HG03064 (cell line): ENCODE measurements around the gene MRPS10.
"Not testable (repeated sequence)": the region's sequence is repeated elsewhere in the genome, so short reads cannot be mapped to it uniquely, and the experiment has no call there.

Source experiments
- ATAC-seq: cut with Tn5 transposase; IDR thresholded peaks from one replicate; pipeline ENCODE4 v1.9.1; 2021; ENCODE audit warnings: low read depth; ENCODE audit not compliant: unreplicated experiment

MRPS10 gene

GRCh38 chr6:42216495-42216894, 1.2 kb downstream of the MRPS10 start:
- ATAC-seq, result not testable (repeated sequence)

- ATAC-seq, result no peak
Measured at GRCh38 chr6:42212442-42212841, 5.2 kb downstream of the MRPS10 start.

- ATAC-seq, result no peak
Measured at GRCh38 chr6:42211726-42212125, 5.9 kb downstream of the MRPS10 start.

GRCh38 chr6:42210551-42210950, 7.1 kb downstream of the MRPS10 start:
- ATAC-seq, result no peak

- ATAC-seq, result not testable (repeated sequence)
Measured at GRCh38 chr6:42207559-42207958, 10.1 kb downstream of the MRPS10 start.

- ATAC-seq, result no peak
Measured at GRCh38 chr6:42204768-42205282, 12.8 kb downstream of the MRPS10 start.

- ATAC-seq, result no peak
Measured at GRCh38 chr6:42203183-42203582, 14.5 kb downstream of the MRPS10 start.

GRCh38 chr6:42202131-42202915, 15.3 kb downstream of the MRPS10 start:
- not testable (repeated sequence) for ATAC-seq

GRCh38 chr6:42201382-42201781, 16.3 kb downstream of the MRPS10 start:
- no peak for ATAC-seq

GRCh38 chr6:42200035-42200434, 17.6 kb downstream of the MRPS10 start:
- no peak for ATAC-seq

DNA sequence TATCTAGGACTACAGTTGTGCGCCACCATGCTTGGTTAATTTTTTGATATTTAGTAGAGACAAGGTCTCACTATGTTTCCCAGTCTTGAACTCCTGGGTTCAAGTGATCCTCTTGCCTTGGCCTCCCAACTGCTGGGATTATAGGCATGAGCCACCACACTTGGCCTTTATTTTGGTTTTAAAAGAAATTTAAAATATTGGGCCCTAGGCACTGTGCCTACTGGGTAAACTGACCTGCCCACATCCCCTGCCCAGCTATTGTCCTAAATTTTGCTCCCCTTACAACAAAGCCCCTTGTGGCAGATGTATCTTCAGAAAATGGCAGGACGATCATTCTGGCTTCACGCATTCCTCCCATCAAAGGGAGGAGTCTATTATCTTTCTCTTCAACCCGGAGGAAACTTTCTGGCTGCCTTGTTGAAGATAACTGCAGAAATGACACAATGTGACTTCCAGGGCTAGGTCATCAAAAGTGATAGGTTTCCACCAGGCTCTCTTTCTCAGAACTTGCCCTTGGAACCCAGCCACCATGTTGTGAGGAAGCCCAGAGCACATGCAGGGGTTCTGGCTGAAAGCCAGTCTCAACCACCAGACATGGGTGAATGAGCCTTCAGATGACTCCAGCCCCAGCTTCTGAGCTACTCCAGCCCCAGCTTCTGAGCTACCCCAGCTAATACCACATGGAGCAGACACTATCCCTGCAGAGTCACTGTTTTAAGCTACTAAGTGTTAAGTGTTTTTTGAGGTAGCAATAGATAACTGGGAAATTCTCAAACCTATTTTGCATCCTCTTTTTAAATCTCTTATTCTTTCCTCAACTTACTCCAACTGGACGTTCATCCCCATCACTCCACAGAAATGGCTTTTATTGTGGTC, 18.3 kb downstream of the MRPS10 start:
- ATAC-seq, result no peak

DNA sequence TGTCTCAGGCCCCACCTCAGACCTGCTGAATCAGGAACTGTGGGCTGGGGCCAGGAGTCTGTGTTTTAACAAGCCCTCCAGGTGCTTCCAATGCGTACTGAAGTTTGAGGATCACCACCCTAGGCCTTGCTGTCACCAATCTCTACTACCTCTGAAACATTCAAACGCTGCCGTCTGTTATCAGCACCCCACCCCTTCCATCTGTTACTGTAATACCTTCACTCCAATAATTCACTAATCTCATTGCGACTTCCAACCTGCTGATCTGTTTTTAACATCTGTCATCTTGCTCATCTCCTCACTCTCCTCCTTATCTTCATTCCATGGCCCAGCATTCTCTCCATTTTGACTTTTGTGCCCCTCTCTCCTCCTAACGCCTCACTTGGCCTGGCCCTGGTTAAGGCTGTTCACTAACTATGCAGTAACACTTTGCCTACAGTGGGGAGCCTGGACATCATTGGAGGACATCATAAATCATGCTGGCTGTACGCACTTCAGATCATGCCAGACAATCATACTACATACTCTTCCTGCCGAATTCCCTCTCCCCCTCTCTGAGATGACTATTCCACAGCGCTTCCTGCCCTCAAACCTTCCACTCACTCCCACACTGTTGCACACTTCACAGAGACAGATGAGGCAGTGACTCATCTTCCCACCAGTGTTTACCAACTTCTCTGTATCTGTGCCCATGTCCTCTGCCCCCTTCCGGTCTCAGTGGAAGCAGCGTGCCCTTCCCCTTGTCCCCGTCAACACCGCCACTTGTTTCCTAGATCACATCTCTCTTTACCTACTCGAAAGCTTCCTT, 19.9 kb downstream of the MRPS10 start:
- ATAC-seq, result no peak

- no peak for ATAC-seq
Measured at GRCh38 chr6:42195415-42195814, 22.2 kb downstream of the MRPS10 start.

DNA sequence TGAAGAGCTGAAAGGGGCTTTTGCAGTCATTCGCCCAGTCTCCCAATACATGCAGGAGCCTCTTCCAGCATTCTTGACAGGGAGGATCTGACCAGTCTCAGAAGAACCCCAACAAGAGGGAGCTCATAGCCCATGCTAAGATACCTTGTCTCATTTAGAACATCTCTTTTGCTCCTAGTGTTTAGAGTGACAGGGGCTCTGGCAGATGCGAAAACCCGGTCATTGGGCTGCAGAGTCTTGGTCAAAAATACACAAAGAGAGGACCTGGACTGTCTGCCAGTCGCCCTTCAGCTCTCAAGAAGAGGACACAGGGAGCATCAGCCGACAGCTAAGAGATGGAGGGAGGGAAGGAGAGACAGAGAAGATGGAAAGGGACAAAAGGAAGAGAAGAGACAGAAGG, 23.6 kb downstream of the MRPS10 start:
- no peak for ATAC-seq

DNA sequence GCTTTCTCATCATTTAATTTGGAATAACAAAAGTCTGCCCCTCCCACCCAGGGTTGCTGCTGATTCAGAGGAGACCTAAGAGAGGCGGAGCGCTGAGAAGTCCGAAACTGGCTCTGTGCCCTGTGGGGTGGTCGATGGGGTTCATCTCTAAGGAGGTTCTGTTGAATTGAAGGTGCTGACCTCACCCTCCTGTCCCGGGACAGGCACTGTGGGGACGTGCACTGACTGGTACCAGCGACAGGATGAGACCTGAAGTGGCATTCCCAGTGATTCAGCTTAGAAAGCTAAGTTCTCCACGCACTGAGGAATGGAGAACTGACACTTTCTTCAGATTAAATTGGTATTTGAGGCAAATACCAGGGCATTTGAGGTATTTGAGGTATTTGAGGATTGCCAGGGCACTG, 24.2 kb downstream of the MRPS10 start:
- no peak for ATAC-seq

DNA sequence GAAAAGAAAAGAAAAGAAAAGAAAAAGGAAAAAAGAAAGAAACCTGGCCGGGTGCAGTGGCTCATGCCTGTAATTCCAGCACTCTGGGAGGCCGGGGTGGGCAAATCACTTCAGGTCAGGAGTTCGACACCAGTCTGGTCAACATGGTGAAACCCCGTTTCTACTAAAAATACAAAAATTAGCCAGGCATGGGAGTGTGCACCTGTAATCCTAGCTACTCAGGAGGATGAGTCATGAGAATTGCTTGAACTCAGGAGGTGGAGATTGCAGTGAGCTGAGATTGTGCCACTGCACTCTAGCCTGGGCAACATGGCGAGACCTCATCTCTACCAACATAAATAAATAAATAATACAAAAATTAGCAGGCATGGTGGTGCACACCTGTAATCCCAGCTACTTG, 25.3 kb downstream of the MRPS10 start:
- not testable (repeated sequence) for ATAC-seq

GRCh38 chr6:42190554-42191183, 27.0 kb downstream of the MRPS10 start:
- no peak for ATAC-seq

DNA sequence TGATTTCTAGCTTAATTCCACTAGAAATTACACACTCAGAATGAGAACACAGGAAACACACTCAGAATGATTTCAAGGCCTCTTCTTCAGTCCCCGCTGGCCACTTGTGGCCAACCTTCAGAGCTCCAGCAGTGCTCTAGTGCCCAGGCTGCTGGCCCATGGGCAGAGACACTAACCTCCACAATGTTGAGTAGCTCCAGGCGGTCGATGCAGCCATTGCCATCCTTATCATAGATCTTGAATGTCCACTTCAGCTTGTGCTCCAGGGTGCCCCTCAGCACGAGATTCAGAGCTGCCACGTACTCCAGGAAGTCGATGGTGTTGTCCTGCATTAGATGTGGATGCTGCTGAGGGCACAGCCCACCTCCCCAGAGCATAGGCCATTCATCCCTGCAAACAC, 29.3 kb downstream of the MRPS10 start:
- no peak for ATAC-seq

- ATAC-seq, result no peak
Measured at GRCh38 chr6:42185597-42185996, 32.1 kb downstream of the MRPS10 start.

DNA sequence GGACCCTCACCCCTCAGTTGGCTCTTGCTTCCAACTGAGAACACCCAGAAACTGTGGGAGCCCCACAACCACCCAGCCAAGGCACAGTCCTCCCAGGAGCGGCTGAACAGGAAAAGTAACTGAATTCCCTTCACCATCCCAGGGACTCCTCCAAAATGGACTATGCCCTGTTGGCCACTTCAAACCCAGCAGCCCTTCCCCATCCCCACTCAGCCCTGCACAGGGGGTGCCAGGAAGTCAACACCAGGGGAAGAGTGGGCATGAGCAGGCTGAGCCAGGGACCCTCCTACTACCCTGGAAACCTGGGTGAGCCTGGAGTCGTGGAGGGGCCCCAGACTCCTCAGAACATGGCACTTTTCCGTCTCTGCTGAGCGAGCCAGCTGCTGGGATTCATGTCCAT, 33.2 kb downstream of the MRPS10 start:
- no peak for ATAC-seq
